ENCODE data around the gene TECRL.

DNA sequence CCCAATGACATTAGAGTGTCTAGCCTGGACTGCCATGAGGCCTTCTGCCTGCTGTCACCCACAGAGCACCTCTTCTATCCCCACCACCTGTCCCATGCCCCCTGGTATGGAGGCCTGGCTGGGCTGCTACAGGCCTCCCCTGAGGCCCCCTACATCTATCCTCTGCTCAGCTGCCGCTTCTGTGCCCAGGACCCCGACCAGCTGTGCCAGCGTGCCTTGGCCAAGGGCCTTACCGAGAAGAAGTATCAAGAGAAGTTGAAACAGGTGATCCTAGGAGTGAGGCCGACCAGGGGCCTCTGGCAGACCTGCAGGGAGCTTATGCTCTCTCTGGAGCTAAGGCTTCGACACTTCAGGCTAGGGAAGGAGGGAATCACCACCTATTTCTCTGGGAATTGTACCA, 21.7 kb upstream of the TECRL start:
- no peak for TF ChIP-seq POLR2A (IDR thresholded peaks at IDR 0.05)
- TF ChIP-seq, protein P1, sequence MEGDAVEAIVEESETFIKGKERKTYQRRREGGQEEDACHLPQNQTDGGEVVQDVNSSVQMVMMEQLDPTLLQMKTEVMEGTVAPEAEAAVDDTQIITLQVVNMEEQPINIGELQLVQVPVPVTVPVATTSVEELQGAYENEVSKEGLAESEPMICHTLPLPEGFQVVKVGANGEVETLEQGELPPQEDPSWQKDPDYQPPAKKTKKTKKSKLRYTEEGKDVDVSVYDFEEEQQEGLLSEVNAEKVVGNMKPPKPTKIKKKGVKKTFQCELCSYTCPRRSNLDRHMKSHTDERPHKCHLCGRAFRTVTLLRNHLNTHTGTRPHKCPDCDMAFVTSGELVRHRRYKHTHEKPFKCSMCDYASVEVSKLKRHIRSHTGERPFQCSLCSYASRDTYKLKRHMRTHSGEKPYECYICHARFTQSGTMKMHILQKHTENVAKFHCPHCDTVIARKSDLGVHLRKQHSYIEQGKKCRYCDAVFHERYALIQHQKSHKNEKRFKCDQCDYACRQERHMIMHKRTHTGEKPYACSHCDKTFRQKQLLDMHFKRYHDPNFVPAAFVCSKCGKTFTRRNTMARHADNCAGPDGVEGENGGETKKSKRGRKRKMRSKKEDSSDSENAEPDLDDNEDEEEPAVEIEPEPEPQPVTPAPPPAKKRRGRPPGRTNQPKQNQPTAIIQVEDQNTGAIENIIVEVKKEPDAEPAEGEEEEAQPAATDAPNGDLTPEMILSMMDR (IDR thresholded peaks at IDR 0.05), result no peak
